ENCODE data around the gene FMN2.

FMN2 gene

GRCh38 chr1:240308096-240308495 is 216.4 kb downstream of the FMN2 start:
- Histone ChIP-seq H3K4me3 (ENCODE audit: low read length) (no peak overlapping the region), H3K4me2 (ENCODE audit: low read length) (no peak overlapping the region), H3K27ac (ENCODE audit: low read depth, low read length) (no peak overlapping the region)

GRCh38 chr1:240309769-240310168 is 218.1 kb downstream of the FMN2 start:
- Histone ChIP-seq H3K9me3 (ENCODE audit: control insufficient read depth, insufficient read depth, low read length) (no peaks in the 10 kb centered on the region), H3K9me2 (replicated peaks; ENCODE audit: control insufficient read depth, low read length) (no peaks in the 10 kb centered on the region), H3K36me3 (ENCODE audit: control insufficient read depth, low read length) (0 out of 2 replicates have a peak, but pooled peaks cover 3% of the 10 kb centered on the region), H3K4me3 (ENCODE audit: low read length) (no peak overlapping the region), H4K20me1 (ENCODE audit: control insufficient read depth, insufficient read depth, low read depth, low read length) (no peaks in the 10 kb centered on the region), H3K27ac (ENCODE audit: low read depth, low read length) (no peak overlapping the region), H3K79me2 (ENCODE audit: control insufficient read depth, low read length) (no peaks in the 10 kb centered on the region), H3K27me3 (ENCODE audit: control insufficient read depth, low read length) (no peaks in the 10 kb centered on the region), H3F3A (ENCODE audit: control insufficient read depth, insufficient read depth) (no peaks in the 10 kb centered on the region), H3K4me2 (ENCODE audit: low read length) (no peak overlapping the region), H3K4me1 (ENCODE audit: control insufficient read depth, low read length) (peaks cover 10% of the 10 kb centered on the region)
- TF ChIP-seq CTCF (IDR thresholded peaks at IDR 0.05; ENCODE audit: low read depth, low read length, poor library complexity, severe bottlenecking) (no peak), EZH2phosphoT487 (IDR thresholded peaks at IDR 0.05; ENCODE audit: borderline replicate concordance, low read length) (no peak)

More at GRCh38 chr1:240308096-240308495, 216.4 kb downstream of the FMN2 start:
- H3K9me3 ChIP-seq (ENCODE audit: control insufficient read depth, insufficient read depth, low read length), result 0 out of 2 replicates have a peak, but pooled peaks cover 3% of the 10 kb centered on the region
- peaks cover 10% of the 10 kb centered on the region for H3K4me1 ChIP-seq (ENCODE audit: control insufficient read depth, low read length)
- H3F3A ChIP-seq (ENCODE audit: control insufficient read depth, insufficient read depth), result no peaks in the 10 kb centered on the region
- no peaks in the 10 kb centered on the region for H4K20me1 ChIP-seq (ENCODE audit: control insufficient read depth, insufficient read depth, low read depth, low read length)
- no peak for TF ChIP-seq EZH2phosphoT487 (IDR thresholded peaks at IDR 0.05; ENCODE audit: borderline replicate concordance, low read length)
- no peak for TF ChIP-seq CTCF (IDR thresholded peaks at IDR 0.05; ENCODE audit: low read depth, low read length, poor library complexity, severe bottlenecking)
- no peaks in the 10 kb centered on the region for H3K27me3 ChIP-seq (ENCODE audit: control insufficient read depth, low read length)
- H3K36me3 ChIP-seq (ENCODE audit: control insufficient read depth, low read length), result 0 out of 2 replicates have a peak, but pooled peaks cover 3% of the 10 kb centered on the region
- H3K9me2 ChIP-seq (replicated peaks; ENCODE audit: control insufficient read depth, low read length), result no peaks in the 10 kb centered on the region
- no peaks in the 10 kb centered on the region for H3K79me2 ChIP-seq (ENCODE audit: control insufficient read depth, low read length)

DNA sequence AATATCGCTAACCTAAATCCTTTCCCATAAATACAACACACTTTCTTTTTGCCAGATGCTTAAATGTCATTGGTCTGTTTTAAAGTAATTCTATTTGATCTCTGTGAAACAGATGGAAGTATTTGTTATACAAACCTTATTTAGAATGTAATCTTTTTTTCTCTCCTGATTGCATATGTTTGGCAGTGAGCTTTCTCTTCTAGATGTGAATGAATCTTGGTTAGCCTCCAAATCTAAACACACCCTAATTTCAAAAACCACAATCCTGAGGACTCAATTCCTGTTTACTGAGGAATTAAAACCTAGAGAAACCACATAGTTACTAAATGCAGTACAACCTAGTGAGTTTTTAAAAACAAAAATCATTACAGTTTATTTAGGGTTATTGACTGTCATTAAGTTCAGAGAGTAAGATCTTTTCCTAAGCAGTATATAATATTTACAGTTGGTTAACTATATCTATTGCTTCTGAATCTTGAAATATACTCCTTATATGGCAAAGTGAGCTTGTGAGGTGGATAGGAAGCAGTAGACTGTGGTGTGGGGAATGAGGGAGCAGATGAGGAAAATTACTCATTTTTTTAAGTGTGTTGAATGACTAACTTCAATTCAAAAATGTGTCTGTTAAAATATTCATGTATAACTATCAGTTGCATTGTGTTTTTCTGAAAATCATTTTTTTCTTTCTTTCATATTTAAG is 218.7 kb downstream of the FMN2 start:
- Histone ChIP-seq H3K27ac (ENCODE audit: low read depth, low read length) (no peak overlapping the region), H3K4me2 (ENCODE audit: low read length) (no peak overlapping the region)
- TF ChIP-seq CTCF (IDR thresholded peaks at IDR 0.05; ENCODE audit: low read depth, low read length, poor library complexity, severe bottlenecking) (no peak), EZH2phosphoT487 (IDR thresholded peaks at IDR 0.05; ENCODE audit: borderline replicate concordance, low read length) (no peak)

More for the DNA sequence above, 218.7 kb downstream of the FMN2 start:
- H3K4me1 ChIP-seq (ENCODE audit: control insufficient read depth, low read length), result peaks cover 10% of the 10 kb centered on the region
- 0 out of 2 replicates have a peak, but pooled peaks cover 3% of the 10 kb centered on the region for H3K36me3 ChIP-seq (ENCODE audit: control insufficient read depth, low read length)
- H3K79me2 ChIP-seq (ENCODE audit: control insufficient read depth, low read length), result no peaks in the 10 kb centered on the region
- no peaks in the 10 kb centered on the region for H3K27me3 ChIP-seq (ENCODE audit: control insufficient read depth, low read length)
- H3F3A ChIP-seq (ENCODE audit: control insufficient read depth, insufficient read depth), result no peaks in the 10 kb centered on the region
- no peaks in the 10 kb centered on the region for H3K9me2 ChIP-seq (replicated peaks; ENCODE audit: control insufficient read depth, low read length)
- no peak overlapping the region for H3K4me3 ChIP-seq (ENCODE audit: low read length)
- H3K9me3 ChIP-seq (ENCODE audit: control insufficient read depth, insufficient read depth, low read length), result no peaks in the 10 kb centered on the region
- no peaks in the 10 kb centered on the region for H4K20me1 ChIP-seq (ENCODE audit: control insufficient read depth, insufficient read depth, low read depth, low read length)

All from DOHH2 (cell line).